Sigmoid colon (tissue), 7 donors: ENCODE results near the gene IQSEC3. TPM values are rescaled to one million over a fixed set of nuclear protein-coding genes. Genes with fewer than 3 reads are reported as not detected.

Source experiments
- DNase-seq: peaks from one replicate; pipeline ENCODE4 v3.0.0-alpha.2; 2019
- H3K27ac ChIP-seq, 4 donors: fragments of 200-600 bp; sonication (generic); one replicate each; pipeline ENCODE4 v1.5.1; 2016 to 2019; ENCODE audit warnings: mild to moderate bottlenecking in 1 of 4
- H3K27me3 ChIP-seq, 3 donors: fragments of 200-600 bp; sonication (generic); one replicate each; pipeline ENCODE4 v1.5.1; 2019; ENCODE audit warnings: mild to moderate bottlenecking in 1 of 3
- H3K36me3 ChIP-seq, 4 donors: fragments of 200-600 bp; sonication (generic); one replicate each; pipeline ENCODE4 v1.5.1; 2016 to 2019
- H3K4me1 ChIP-seq, 4 donors: fragments of 200-600 bp; sonication (generic); one replicate each; pipeline ENCODE4 v1.5.1; 2017 to 2019
- H3K4me3 ChIP-seq, 4 donors: fragments of 200-600 bp; sonication (generic); one replicate each; pipeline ENCODE4 v1.5.1; 2017 to 2019; ENCODE audit warnings: mild to moderate bottlenecking in 2 of 4, moderate library complexity in 1 of 4
- H3K9me3 ChIP-seq, 4 donors: fragments of 200-600 bp in 3 of 4; sonication (generic) in 3 of 4; one replicate each; pipeline versions ENCODE4 v1.5.1 to v1.6.1; 2013 to 2019
- CTCF ChIP-seq, 4 experiments: fragments of 450-650 bp in 3 of 4; fragments of 200-600 bp in 1 of 4; IDR thresholded peaks; one replicate each; pipeline ENCODE4 v1.5.1; 2016 to 2019; ENCODE audit warnings: antibody characterized with exemption in 4 of 4, mild to moderate bottlenecking in 3 of 4, moderate library complexity in 2 of 4
- EP300 ChIP-seq, 4 donors: sonication (generic); formaldehyde crosslinking; IDR thresholded peaks; one replicate each; pipeline ENCODE4 v1.6.1; 2017; ENCODE audit warnings: antibody characterized with exemption in 4 of 4
- POLR2A ChIP-seq, 2 donors: fragments of 450-650 bp; IDR thresholded peaks; one replicate each; pipeline ENCODE4 v1.6.1; 2016; ENCODE audit warnings: antibody characterized with exemption in 2 of 2, mild to moderate bottlenecking in 2 of 2, moderate library complexity in 2 of 2
- POLR2AphosphoS5 ChIP-seq, 4 donors: sonication (generic); formaldehyde crosslinking; IDR thresholded peaks; one replicate each; pipeline ENCODE4 v1.6.1; 2017; ENCODE audit warnings: antibody characterized with exemption in 4 of 4
- WGBS, 2 donors: extraction: QIAGEN DNeasy Blood & Tissue Kit; methylation state at CpG; one replicate each; pipeline ENCODE4 v1.1.7; 2013; 5-methylcytosine and 5-hydroxymethylcytosine counted together
- intact Hi-C: fragments of 100-400 bp; cut with DNase I; formaldehyde crosslinking; loops from one replicate; pipeline ENCODE4 v1.15.1; 2023
- polyA plus RNA-seq, 3 donors: library from polyadenylated mRNA; stranded (reverse); fragments of 200-250 nt; gene quantifications; one replicate each; pipeline ENCODE4 v1.2.3, GENCODE V29; 2013
- total RNA-seq, 4 donors: library from RNA; depleted of rRNA; stranded (reverse); fragments of >200 nt; gene quantifications; one replicate each; pipeline ENCODE4 v1.1.0, GENCODE V29; 2016
- donor health status: healthy with polysubstance abuse.
- donor health status: Bipolar disorder and iron deficiency.
- donor health status: healthy.

IQSEC3 gene
- total and polyA plus RNA-seq, 7 donors = under 0.01 to 2.2 (median 0.54) TPM; not detected in 1

GRCh38 chr12:172732-173161 is 106.2 kb downstream of the IQSEC3 start:
- Histone ChIP-seq H3K36me3 (no peaks in the 10 kb centered on the region), H3K4me3 (no peak overlapping the region), H3K9me3 (no peaks in the 10 kb centered on the region), H3K27me3 (peaks cover 0 to 16% (median 0%) of the 10 kb centered on the region in 3 donors), H3K27ac (no peak overlapping the region), H3K4me1 (peaks cover 0 to 12% (median 4%) of the 10 kb centered on the region in 4 donors)
- DNase-seq = no peak
- intact Hi-C loops = no loop called here
- WGBS, 2 donors = 77 to 88% methylated on average over 15 of the region's 15 CpGs
- TF ChIP-seq CTCF (IDR thresholded peaks at IDR 0.05) (no peak), EP300 (IDR thresholded peaks at IDR 0.05) (no peak), POLR2A (IDR thresholded peaks at IDR 0.05) (no peak), POLR2AphosphoS5 (IDR thresholded peaks at IDR 0.05) (no peak)

- 78 to 90% methylated on average over 6 of the region's 6 CpGs for whole genome bisulfite sequencing, 2 donors
- peaks cover 0 to 19% (median 0%) of the 10 kb centered on the region in 3 donors for H3K27me3 ChIP-seq
Measured at GRCh38 chr12:174124-174523, 107.6 kb downstream of the IQSEC3 start.

GRCh38 chr12:174596-174995 is 108.0 kb downstream of the IQSEC3 start:
- peaks cover 0 to 19% (median 0%) of the 10 kb centered on the region in 3 donors for H3K27me3 ChIP-seq
- no peaks in the 10 kb centered on the region for H3K9me3 ChIP-seq
- intact Hi-C loops = no loop called here
- 63 to 83% methylated on average over 23 of the region's 23 CpGs for WGBS, 2 donors
- H3K36me3 ChIP-seq = no peaks in the 10 kb centered on the region
- H3K27ac ChIP-seq = no peak overlapping the region
- no peak for DNase-seq
- no peak for TF ChIP-seq CTCF (IDR thresholded peaks at IDR 0.05)
- H3K4me3 ChIP-seq = no peak overlapping the region
- H3K4me1 ChIP-seq = peaks cover 0 to 12% (median 4%) of the 10 kb centered on the region in 4 donors

More at GRCh38 chr12:174124-174523, 107.6 kb downstream of the IQSEC3 start:
- TF ChIP-seq CTCF (IDR thresholded peaks at IDR 0.05) = no peak
- TF ChIP-seq EP300 (IDR thresholded peaks at IDR 0.05) = no peak
- no peak for TF ChIP-seq POLR2A (IDR thresholded peaks at IDR 0.05)
- no peak for TF ChIP-seq POLR2AphosphoS5 (IDR thresholded peaks at IDR 0.05)
- H3K27ac ChIP-seq = no peak overlapping the region
- intact Hi-C loops = no loop called here
- no peak overlapping the region for H3K4me3 ChIP-seq
- no peaks in the 10 kb centered on the region for H3K36me3 ChIP-seq
- H3K9me3 ChIP-seq = no peaks in the 10 kb centered on the region
- DNase-seq = no peak
- peaks cover 0 to 12% (median 4%) of the 10 kb centered on the region in 4 donors for H3K4me1 ChIP-seq

DNA sequence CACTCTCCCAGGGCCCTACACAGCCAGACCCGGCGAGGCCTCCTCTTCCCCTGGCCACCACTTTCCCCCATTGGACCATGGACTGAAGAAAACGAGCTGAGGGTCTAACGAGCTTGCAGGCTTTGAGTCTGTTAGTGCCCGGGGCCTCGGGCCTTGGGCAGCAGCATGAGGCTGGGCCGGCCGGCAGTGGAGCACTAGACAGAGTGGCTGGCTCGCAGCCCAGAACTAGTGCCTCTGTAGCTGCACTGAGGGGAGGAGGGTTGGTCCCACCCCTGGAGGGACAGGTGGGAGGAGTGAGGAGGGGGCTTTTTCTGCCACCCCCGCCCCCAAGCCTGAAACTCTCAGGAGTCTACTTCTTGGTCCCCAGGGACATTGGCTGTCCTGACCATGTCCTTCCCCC is 108.7 kb downstream of the IQSEC3 start:
- DNase-seq = no peak
- TF ChIP-seq CTCF (IDR thresholded peaks at IDR 0.05) (no peak), POLR2AphosphoS5 (IDR thresholded peaks at IDR 0.05) (no peak), EP300 (IDR thresholded peaks at IDR 0.05) (no peak), POLR2A (IDR thresholded peaks at IDR 0.05) (no peak)
- H3K27ac ChIP-seq = no peak overlapping the region
- H3K36me3 ChIP-seq = no peaks in the 10 kb centered on the region
- no peak overlapping the region for H3K4me3 ChIP-seq
- 38 to 69% methylated on average over 10 of the region's 10 CpGs for WGBS, 2 donors
- intact Hi-C loops = no loop called here
- peaks cover 0 to 12% (median 4%) of the 10 kb centered on the region in 4 donors for H3K4me1 ChIP-seq
- no peaks in the 10 kb centered on the region for H3K9me3 ChIP-seq
- H3K27me3 ChIP-seq = peaks cover 0 to 19% (median 0%) of the 10 kb centered on the region in 3 donors

- Histone ChIP-seq H3K27ac (no peak overlapping the region), H3K9me3 (no peaks in the 10 kb centered on the region), H3K27me3 (peaks cover 0 to 19% (median 0%) of the 10 kb centered on the region in 3 donors), H3K4me1 (peaks cover 0 to 12% (median 4%) of the 10 kb centered on the region in 4 donors), H3K36me3 (no peaks in the 10 kb centered on the region), H3K4me3 (no peak overlapping the region)
- TF ChIP-seq POLR2AphosphoS5 (IDR thresholded peaks at IDR 0.05) (no peak), POLR2A (IDR thresholded peaks at IDR 0.05) (no peak), EP300 (IDR thresholded peaks at IDR 0.05) (no peak), CTCF (IDR thresholded peaks at IDR 0.05) (no peak)
- intact Hi-C loops = no loop called here
- no peak for DNase-seq
- 87 to 89% methylated on average over 16 of the region's 16 CpGs for WGBS, 2 donors
Measured at GRCh38 chr12:175759-176158, 109.2 kb downstream of the IQSEC3 start.
